ENCODE measurements around the gene IL17RE. TPM values are rescaled to one million over a fixed set of nuclear protein-coding genes. Genes with fewer than 3 reads are reported as not detected.
A peak's percentile ranks its signal among the peaks of the same experiment; 100 is the strongest.

Gene IL17RE
- total and polyA plus RNA-seq, 2 of the 13 experiments (the other 11 are each of a cell fraction or from before 2014, with no cell fraction given): 14.5 to 24.1 TPM

GRCh38 chr3:9947025-9947995 lies 44.7 kb downstream of the IL17RE start (continued):
- peak; percentile 36; the same call in 1 of the 2 replicates for TF ChIP-seq ZGPAT (CRISPR knock-in tag; IDR thresholded peaks at IDR 0.05)
- TF ChIP-seq ZNF740 (CRISPR knock-in tag; IDR thresholded peaks at IDR 0.05): peak; percentile 56; the same call in 1 of the 2 replicates
- TF ChIP-seq ATF3 (CRISPR knock-in tag; IDR thresholded peaks at IDR 0.05): no peak
- TF ChIP-seq TAF1 (CRISPR knock-in tag; IDR thresholded peaks at IDR 0.05): peak; percentile 42; the same call in 1 of the 2 replicates
- TF ChIP-seq ATRX (CRISPR knock-in tag; IDR thresholded peaks at IDR 0.05; ENCODE audit: borderline replicate concordance): no peak
- TF ChIP-seq SP140L (CRISPR knock-in tag; IDR thresholded peaks at IDR 0.05; ENCODE audit: borderline replicate concordance): no peak
- TF ChIP-seq MXD4 (CRISPR knock-in tag; IDR thresholded peaks at IDR 0.05): peak; percentile 97
- TF ChIP-seq HIC2 (CRISPR knock-in tag; IDR thresholded peaks at IDR 0.05; ENCODE audit: low read depth): peak; percentile 76
- peak; percentile 75 for TF ChIP-seq ZNF501 (CRISPR knock-in tag; IDR thresholded peaks at IDR 0.05)
- TF ChIP-seq ZNF616 (CRISPR knock-in tag; IDR thresholded peaks at IDR 0.05; ENCODE audit: low read depth): no peak; the same call in 1 of the 2 replicates
- peak; percentile 34; the same call in 1 of the 2 replicates for TF ChIP-seq RXRB (CRISPR knock-in tag; IDR thresholded peaks at IDR 0.05; ENCODE audit: borderline replicate concordance)
- TF ChIP-seq ZSCAN12 (CRISPR knock-in tag; IDR thresholded peaks at IDR 0.05): peak; percentile 62; the same call in 1 of the 2 replicates
- no peak for TF ChIP-seq ZNF530 (CRISPR knock-in tag; IDR thresholded peaks at IDR 0.05; ENCODE audit: low read depth)
- TF ChIP-seq GMEB2 (CRISPR knock-in tag; IDR thresholded peaks at IDR 0.05; ENCODE audit: low read depth): no peak
- peak; percentile 75; the same call in 1 of the 2 replicates for TF ChIP-seq PREB (CRISPR knock-in tag; IDR thresholded peaks at IDR 0.05)
- 0 out of 2 replicates have a peak, but pooled peaks have one; percentile 72 for TF ChIP-seq ZFAT (CRISPR knock-in tag; conservative IDR thresholded peaks at IDR 0.05)
- TF ChIP-seq ZNF678 (CRISPR knock-in tag; IDR thresholded peaks at IDR 0.05): no peak
- TF ChIP-seq NONO (IDR thresholded peaks at IDR 0.05): no peak
- peak; percentile 92 for TF ChIP-seq NONO (CRISPR knock-in tag; conservative IDR thresholded peaks at IDR 0.05)
- TF ChIP-seq NR3C1 (CRISPR knock-in tag; IDR thresholded peaks at IDR 0.05): no peak
- TF ChIP-seq HNF4A (CRISPR knock-in tag; IDR thresholded peaks at IDR 0.05): no peak; the same call in 1 of the 2 replicates
- peak; percentile 71 for TF ChIP-seq ZBTB38 (CRISPR knock-in tag; IDR thresholded peaks at IDR 0.05)
- TF ChIP-seq HNRNPLL (IDR thresholded peaks at IDR 0.05; ENCODE audit: low read depth, low read length, poor library complexity, severe bottlenecking): peak; percentile 62

All from HepG2 (cell line).